ENCODE data around the gene FANCD2.

The FANCD2 gene

GRCh38 chr3:10093678-10094077 is 67.4 kb downstream of the FANCD2 start:
- H3K27ac ChIP-seq = no peak overlapping the region
- TF ChIP-seq CTCF (IDR thresholded peaks at IDR 0.05) (no peak), ZFX (IDR thresholded peaks at IDR 0.05; ENCODE audit: borderline replicate concordance) (no peak)

GRCh38 chr3:10099041-10099440 is 72.8 kb downstream of the FANCD2 start:
- TF ChIP-seq ZFX (IDR thresholded peaks at IDR 0.05; ENCODE audit: borderline replicate concordance) (no peak), CTCF (IDR thresholded peaks at IDR 0.05) (no peak)

GRCh38 chr3:10106919-10107318 is 80.7 kb downstream of the FANCD2 start:
- no peak for TF ChIP-seq CTCF (IDR thresholded peaks at IDR 0.05)
- TF ChIP-seq ZFX (IDR thresholded peaks at IDR 0.05; ENCODE audit: borderline replicate concordance) = no peak
- no peak overlapping the region for H3K27ac ChIP-seq

More at GRCh38 chr3:10099041-10099440, 72.8 kb downstream of the FANCD2 start:
- H3K27ac ChIP-seq = no peak overlapping the region

GRCh38 chr3:10108091-10108490 is 81.9 kb downstream of the FANCD2 start, which contains the start of gene FANCD2OS:
Gene FANCD2OS (minus strand): TSS chr3:10108255. CDS start chr3:10104774, 3,481 bp downstream.
- H3K27ac ChIP-seq = no peak within 1 kb of the TSS
- no peak for TF ChIP-seq CTCF (IDR thresholded peaks at IDR 0.05)
- no peak for TF ChIP-seq ZFX (IDR thresholded peaks at IDR 0.05; ENCODE audit: borderline replicate concordance)

- peak within 1 kb of the TSS; percentile 71 for H3K27ac ChIP-seq
- TF ChIP-seq ZFX (IDR thresholded peaks at IDR 0.05; ENCODE audit: borderline replicate concordance) (no peak), CTCF (IDR thresholded peaks at IDR 0.05) (no peak)
Measured at GRCh38 chr3:10115326-10116137, 89.3 kb downstream of the FANCD2 start, which contains the start of gene BRK1. Gene BRK1 (plus strand): TSS chr3:10115675. CDS start chr3:10115702, 27 bp downstream.

GRCh38 chr3:10116138-10116460 is 89.9 kb downstream of the FANCD2 start:
- peak overlapping the region; percentile 71 for H3K27ac ChIP-seq
- TF ChIP-seq ZFX (IDR thresholded peaks at IDR 0.05; ENCODE audit: borderline replicate concordance) = no peak
- no peak for TF ChIP-seq CTCF (IDR thresholded peaks at IDR 0.05)

- no peak for TF ChIP-seq ZFX (IDR thresholded peaks at IDR 0.05; ENCODE audit: borderline replicate concordance)
- no peak for TF ChIP-seq CTCF (IDR thresholded peaks at IDR 0.05)
- no peak overlapping the region for H3K27ac ChIP-seq
Measured at GRCh38 chr3:10116928-10117327, 90.7 kb downstream of the FANCD2 start.
